GM12872 (cell line): ENCODE measurements around the gene PRRT1B.

Source experiments
- TF ChIP-seq, protein P1 (sequence below): IDR thresholded peaks from 3 replicates; pipeline ENCODE4 v1.5.1; 2011; ENCODE audit warnings: low read depth, mild to moderate bottlenecking, low read length, moderate library complexity; ENCODE audit not compliant: insufficient read depth

The PRRT1B gene

DNA sequence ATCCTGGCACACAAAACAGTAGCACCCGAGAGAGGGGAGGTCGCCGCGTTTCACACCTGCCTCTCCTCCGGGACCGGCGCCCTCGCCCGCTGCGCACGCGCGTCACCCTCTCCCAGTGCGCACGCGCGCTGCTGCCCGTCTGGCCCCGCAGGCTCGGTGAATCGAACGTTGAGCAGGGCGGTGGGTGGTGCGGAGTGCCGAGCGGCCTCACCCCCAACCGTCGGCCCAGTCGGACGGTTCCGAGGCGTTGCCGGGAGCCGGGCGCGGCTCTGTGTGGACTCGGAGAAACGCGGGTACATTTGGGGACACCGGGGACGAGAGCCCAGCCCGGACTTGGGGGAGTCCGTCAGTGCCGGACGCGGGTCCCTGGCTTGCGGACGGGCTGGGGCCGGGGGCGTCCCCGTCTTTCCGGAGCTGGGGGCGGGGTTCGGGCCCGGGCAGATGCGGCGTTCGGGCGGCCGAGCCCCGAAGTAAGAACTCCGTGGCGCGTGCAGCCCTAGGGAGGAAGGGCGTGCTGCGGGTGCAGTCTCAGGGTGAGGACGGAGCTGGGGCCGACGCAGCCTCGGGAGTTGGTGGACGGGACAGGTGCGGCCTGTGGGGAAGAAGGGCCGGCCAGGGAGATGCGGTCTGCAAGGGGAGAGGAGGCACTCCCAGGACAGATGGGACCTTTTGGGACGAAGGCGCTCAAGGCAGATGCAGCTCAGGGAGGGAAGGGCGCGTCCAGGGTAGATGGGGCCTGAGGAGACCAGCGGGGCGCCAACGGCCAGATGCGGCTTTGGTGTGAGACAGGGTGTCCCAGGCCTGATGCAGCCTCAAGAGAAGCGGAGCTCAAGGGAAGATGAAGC is 42.3 kb upstream of the PRRT1B start, which contains the start of gene POMT1:
Gene POMT1, plus strand, starts transcription at position 138 of the 845 bp plus-strand sequence. CDS start 1,301 bp downstream, outside the sequence.
- TF ChIP-seq, protein P1, sequence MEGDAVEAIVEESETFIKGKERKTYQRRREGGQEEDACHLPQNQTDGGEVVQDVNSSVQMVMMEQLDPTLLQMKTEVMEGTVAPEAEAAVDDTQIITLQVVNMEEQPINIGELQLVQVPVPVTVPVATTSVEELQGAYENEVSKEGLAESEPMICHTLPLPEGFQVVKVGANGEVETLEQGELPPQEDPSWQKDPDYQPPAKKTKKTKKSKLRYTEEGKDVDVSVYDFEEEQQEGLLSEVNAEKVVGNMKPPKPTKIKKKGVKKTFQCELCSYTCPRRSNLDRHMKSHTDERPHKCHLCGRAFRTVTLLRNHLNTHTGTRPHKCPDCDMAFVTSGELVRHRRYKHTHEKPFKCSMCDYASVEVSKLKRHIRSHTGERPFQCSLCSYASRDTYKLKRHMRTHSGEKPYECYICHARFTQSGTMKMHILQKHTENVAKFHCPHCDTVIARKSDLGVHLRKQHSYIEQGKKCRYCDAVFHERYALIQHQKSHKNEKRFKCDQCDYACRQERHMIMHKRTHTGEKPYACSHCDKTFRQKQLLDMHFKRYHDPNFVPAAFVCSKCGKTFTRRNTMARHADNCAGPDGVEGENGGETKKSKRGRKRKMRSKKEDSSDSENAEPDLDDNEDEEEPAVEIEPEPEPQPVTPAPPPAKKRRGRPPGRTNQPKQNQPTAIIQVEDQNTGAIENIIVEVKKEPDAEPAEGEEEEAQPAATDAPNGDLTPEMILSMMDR: no peak

GRCh38 chr9:131503626-131504465 is 41.5 kb upstream of the PRRT1B start:
- TF ChIP-seq, protein P1: no peak

GRCh38 chr9:131505012-131505411 is 40.3 kb upstream of the PRRT1B start:
- TF ChIP-seq, protein P1: no peak

GRCh38 chr9:131511416-131511815 is 33.9 kb upstream of the PRRT1B start:
- TF ChIP-seq, protein P1: no peak

DNA sequence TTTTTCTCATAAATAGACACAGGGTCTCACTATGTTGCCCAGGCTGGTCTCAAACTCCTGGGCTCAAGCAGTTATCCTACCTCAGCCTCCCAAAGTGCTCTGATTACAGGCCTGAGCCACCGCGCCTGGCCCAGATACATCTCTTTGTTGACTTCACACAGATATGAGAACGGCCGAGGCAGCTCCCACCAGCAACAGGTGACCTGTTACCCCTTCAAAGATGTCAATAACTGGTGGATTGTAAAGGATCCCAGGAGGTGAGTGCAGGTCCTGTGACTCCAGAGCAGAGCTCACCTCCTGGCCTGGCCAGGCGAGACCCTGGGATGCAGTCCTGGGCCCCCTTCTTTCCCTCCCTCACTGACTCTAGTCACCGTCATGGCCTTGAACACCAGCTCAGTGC is 33.4 kb upstream of the PRRT1B start:
- TF ChIP-seq, protein P1: no peak

DNA sequence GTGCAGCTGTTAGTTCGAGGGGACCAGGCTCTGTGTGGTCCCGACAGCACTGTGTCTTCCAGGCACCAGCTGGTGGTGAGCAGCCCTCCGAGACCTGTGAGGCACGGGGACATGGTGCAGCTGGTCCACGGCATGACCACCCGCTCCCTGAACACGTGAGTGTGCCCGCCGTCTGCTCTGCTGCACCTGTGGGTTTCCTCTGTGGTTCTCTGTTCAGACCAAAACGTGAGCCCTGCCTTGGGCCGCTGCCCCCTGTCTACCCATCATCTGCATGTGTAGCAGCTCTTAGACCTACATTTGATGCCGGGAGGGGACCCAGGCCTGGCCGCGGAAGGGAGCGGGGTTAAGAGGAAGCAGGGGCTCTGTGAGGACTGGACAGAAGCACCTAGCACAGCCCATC is 32.1 kb upstream of the PRRT1B start:
- TF ChIP-seq, protein P1: no peak

DNA sequence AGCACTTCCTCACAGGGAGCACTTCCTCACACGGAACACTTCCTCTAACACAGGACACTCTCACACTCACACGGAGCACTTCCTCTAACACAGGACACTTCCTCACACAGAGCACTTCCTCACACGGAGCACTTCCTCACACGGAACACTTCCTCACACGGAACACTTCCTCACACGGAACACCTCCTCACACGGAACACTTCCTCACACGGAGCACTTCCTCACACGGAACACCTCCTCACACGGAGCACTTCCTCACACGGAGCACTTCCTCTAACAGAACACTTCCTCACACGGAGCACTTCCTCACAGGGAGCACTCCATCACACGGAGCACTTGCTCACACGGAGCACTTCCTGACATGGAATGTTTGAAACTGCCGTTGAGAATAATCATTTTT is 29.2 kb upstream of the PRRT1B start:
- TF ChIP-seq, protein P1: no peak
